SK-N-MC (cell line): ENCODE data around the gene PLIN1.

Experiments
- EZH2 ChIP-seq: fragments of 200-600 bp; sonication (generic); IDR thresholded peaks from one replicate; pipeline ENCODE4 v1.6.1; 2017; ENCODE audit warnings: antibody characterized with exemption
- FOXP2 ChIP-seq: optimal IDR thresholded peaks from 2 replicates; pipeline ENCODE3; 2011; ENCODE audit warnings: mild to moderate bottlenecking, moderate library complexity; ENCODE audit not compliant: insufficient read depth; ENCODE audit errors: extremely low read length, control extremely low read depth
- POLR2AphosphoS5 ChIP-seq: IDR thresholded peaks from 2 replicates; pipeline ENCODE4 v1.6.1; 2012; ENCODE audit warnings: mild to moderate bottlenecking, low read depth, low read length, borderline replicate concordance

DNA sequence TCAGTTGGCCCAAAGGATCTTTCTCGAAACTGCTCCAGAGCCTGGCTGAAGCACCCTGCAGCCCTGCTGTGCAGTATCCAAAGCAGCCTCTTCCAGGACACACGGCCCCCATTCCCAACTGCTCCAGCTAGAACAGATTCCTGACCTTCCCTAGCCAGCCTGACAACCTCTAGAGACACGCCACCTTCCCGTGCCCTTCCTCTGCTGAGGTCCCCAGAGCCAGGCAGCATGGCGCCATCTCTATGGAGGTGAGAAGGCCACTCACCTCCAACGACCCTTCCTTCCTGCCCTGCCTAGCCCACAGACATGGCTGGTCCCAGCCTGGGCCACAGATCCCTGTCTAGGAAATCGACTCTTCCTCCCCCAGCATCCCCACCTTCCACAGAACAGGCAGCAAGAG, 27.0 kb downstream of the PLIN1 start:
- TF ChIP-seq POLR2AphosphoS5 (no peak), EZH2 (no peak), FOXP2 (no peak)
